22Rv1 (cell line): ENCODE data around the gene SPTLC3.

ENCODE experiments used
- ZFX ChIP-seq: fragments of 450-650 bp; IDR thresholded peaks from 2 replicates; pipeline ENCODE4 v1.6.1; 2017; ENCODE audit warnings: antibody characterized with exemption, borderline replicate concordance
- TF ChIP-seq, protein P1 (sequence below): fragments of 450-650 bp; IDR thresholded peaks from 2 replicates; pipeline ENCODE4 v1.5.1; 2017; ENCODE audit warnings: mild to moderate bottlenecking

DNA sequence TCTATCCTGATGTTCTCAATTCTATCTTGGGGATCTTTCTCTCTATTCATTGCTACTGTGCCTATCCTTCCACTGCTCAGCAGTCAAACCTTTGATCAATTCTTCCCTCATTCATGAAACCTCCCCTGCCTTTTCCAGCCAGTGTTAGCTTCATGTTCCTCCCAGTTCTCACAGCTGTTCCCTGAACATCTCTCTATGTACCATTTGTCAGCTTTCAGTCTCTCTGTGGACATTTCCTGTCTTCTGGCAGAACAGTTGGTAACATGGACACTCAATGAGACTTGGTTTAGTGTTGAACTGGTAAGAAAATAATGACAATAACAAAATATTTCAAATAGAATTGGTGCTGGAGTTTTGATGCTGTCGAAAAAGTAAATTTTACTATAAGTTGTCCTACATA, 26.2 kb downstream of the SPTLC3 start:
- TF ChIP-seq, protein P1, sequence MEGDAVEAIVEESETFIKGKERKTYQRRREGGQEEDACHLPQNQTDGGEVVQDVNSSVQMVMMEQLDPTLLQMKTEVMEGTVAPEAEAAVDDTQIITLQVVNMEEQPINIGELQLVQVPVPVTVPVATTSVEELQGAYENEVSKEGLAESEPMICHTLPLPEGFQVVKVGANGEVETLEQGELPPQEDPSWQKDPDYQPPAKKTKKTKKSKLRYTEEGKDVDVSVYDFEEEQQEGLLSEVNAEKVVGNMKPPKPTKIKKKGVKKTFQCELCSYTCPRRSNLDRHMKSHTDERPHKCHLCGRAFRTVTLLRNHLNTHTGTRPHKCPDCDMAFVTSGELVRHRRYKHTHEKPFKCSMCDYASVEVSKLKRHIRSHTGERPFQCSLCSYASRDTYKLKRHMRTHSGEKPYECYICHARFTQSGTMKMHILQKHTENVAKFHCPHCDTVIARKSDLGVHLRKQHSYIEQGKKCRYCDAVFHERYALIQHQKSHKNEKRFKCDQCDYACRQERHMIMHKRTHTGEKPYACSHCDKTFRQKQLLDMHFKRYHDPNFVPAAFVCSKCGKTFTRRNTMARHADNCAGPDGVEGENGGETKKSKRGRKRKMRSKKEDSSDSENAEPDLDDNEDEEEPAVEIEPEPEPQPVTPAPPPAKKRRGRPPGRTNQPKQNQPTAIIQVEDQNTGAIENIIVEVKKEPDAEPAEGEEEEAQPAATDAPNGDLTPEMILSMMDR = no peak
- no peak for TF ChIP-seq ZFX
